Right atrium auricular region (tissue), 2 donors: Measurements from ENCODE around the gene RPL7A. TPM values are rescaled to one million over a fixed set of nuclear protein-coding genes. Genes with fewer than 3 reads are reported as not detected.

Source experiments
- DNase-seq: peaks from one replicate; pipeline ENCODE4 v3.0.0-alpha.2; 2019; ENCODE audit warnings: low spot score
- H3K27ac ChIP-seq, 2 donors: fragments of 200-600 bp; sonication (generic); 1 replicate in 1 of 2; 2 replicates in 1 of 2; pipeline ENCODE4 v1.5.1; 2016 to 2019
- H3K27me3 ChIP-seq, 2 donors: fragments of 200-600 bp; sonication (generic); one replicate each; pipeline versions ENCODE4 v1.5.1 to v1.6.0; 2017 to 2019
- H3K36me3 ChIP-seq: fragments of 200-600 bp; sonication (generic); one replicate; pipeline ENCODE4 v1.5.1; 2016
- H3K4me1 ChIP-seq, 2 donors: fragments of 200-600 bp; sonication (generic); one replicate each; pipeline versions ENCODE4 v1.5.1 to v1.6.0; 2017 to 2019
- H3K4me3 ChIP-seq, 2 donors: fragments of 200-600 bp; sonication (generic); 1 replicate in 1 of 2; 2 replicates in 1 of 2; pipeline ENCODE4 v1.5.1; 2017 to 2019; ENCODE audit warnings: mild to moderate bottlenecking in 1 of 2, moderate library complexity in 1 of 2
- H3K9me3 ChIP-seq, 2 donors: fragments of 200-600 bp; sonication (generic); one replicate each; pipeline ENCODE4 v1.5.1; 2019
- total RNA-seq, 2 donors: library from RNA; depleted of rRNA; stranded (reverse); fragments of >200 nt; gene quantifications; one replicate each; pipeline ENCODE4 v1.1.0, GENCODE V29; 2016
- TF ChIP-seq, protein P1 (sequence below), 2 donors: fragments of 200-600 bp; sonication (generic); IDR thresholded peaks; one replicate each; pipeline ENCODE4 v1.5.1; 2019; ENCODE audit warnings: antibody characterized with exemption in 2 of 2

RPL7A gene
- total RNA-seq, 2 donors from 2014 or later = 739 to 1,208 TPM

DNA sequence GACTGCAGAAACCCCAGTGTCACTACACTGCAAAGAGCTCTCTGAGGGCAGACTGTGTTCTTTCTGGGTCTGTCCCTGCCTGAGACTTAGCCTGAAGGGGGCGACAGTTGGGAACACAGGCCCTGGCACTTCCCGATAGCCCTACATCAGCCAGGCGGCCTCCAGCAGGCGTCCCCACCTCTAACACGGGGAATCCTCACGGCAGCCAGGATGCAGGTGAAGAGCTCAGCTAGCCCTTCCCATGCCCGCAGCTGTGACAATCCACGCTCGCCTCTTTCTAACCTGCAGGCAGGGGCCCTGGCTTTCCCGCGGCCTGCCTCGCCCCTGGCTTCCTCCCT is 6.0 kb upstream of the RPL7A start:
- DNase-seq = no peak
- peaks cover 0 to 19% of the 10 kb centered on the region in 2 donors for H3K4me1 ChIP-seq
- TF ChIP-seq, protein P1, sequence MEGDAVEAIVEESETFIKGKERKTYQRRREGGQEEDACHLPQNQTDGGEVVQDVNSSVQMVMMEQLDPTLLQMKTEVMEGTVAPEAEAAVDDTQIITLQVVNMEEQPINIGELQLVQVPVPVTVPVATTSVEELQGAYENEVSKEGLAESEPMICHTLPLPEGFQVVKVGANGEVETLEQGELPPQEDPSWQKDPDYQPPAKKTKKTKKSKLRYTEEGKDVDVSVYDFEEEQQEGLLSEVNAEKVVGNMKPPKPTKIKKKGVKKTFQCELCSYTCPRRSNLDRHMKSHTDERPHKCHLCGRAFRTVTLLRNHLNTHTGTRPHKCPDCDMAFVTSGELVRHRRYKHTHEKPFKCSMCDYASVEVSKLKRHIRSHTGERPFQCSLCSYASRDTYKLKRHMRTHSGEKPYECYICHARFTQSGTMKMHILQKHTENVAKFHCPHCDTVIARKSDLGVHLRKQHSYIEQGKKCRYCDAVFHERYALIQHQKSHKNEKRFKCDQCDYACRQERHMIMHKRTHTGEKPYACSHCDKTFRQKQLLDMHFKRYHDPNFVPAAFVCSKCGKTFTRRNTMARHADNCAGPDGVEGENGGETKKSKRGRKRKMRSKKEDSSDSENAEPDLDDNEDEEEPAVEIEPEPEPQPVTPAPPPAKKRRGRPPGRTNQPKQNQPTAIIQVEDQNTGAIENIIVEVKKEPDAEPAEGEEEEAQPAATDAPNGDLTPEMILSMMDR (IDR thresholded peaks at IDR 0.05) = no peak
- no peaks in the 10 kb centered on the region for H3K9me3 ChIP-seq
- no peak overlapping the region for H3K27ac ChIP-seq
- H3K36me3 ChIP-seq = peaks cover 41% of the 10 kb centered on the region
- no peak overlapping the region for H3K4me3 ChIP-seq
- H3K27me3 ChIP-seq = no peaks in the 10 kb centered on the region

DNA sequence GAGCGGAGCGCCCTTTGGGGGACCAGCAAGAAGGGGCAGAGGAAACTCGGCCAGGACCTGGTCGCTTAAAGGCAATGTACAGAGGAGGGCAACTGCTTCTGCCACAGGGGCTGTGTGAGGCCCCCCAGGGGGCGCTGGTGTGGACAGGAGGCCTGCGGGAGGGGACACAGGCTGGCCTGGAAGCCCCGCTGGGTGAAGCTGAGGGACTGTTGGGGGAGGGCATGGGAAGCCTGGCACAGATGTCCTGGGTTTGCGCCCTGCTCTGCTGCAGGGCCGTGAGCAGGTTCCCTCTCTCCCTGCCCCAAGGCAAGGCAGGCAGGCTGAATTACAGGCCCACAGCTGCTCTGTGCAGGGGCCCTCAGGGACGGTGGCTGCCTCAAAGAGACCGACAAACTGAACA is 5.4 kb upstream of the RPL7A start:
- no peaks in the 10 kb centered on the region for H3K9me3 ChIP-seq
- H3K27me3 ChIP-seq = no peaks in the 10 kb centered on the region
- TF ChIP-seq, protein P1 (IDR thresholded peaks at IDR 0.05) = no peak
- peaks cover 0 to 24% of the 10 kb centered on the region in 2 donors for H3K4me1 ChIP-seq
- no peak for DNase-seq
- no peak overlapping the region for H3K27ac ChIP-seq
- H3K4me3 ChIP-seq = no peak overlapping the region
- H3K36me3 ChIP-seq = peaks cover 41% of the 10 kb centered on the region

DNA sequence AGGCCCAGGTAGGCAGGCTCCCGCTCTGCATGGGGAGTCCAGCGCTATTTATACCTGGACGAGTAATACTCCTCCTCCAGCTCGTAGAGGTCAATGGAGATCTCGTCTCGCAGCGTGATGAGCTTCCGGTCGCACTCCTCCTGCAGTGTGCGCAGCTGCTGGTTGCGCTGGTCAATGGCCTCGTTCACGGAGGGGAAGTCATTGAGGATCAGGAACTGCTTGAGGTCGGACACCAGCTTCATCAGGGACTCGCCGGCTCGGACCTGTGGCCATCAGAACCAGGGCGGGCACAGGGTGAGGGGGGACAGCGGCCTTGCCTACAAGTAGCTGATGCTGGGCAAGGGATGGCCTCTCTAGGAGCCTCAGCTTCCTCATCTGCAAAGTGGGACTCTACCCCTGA is 3.9 kb upstream of the RPL7A start:
- Histone ChIP-seq H3K36me3 (peaks cover 42% of the 10 kb centered on the region), H3K27ac (no peak overlapping the region), H3K9me3 (no peaks in the 10 kb centered on the region), H3K4me1 (peaks cover 0 to 30% of the 10 kb centered on the region in 2 donors), H3K27me3 (no peaks in the 10 kb centered on the region), H3K4me3 (no peak overlapping the region)
- TF ChIP-seq, protein P1 (IDR thresholded peaks at IDR 0.05) = no peak
- no peak for DNase-seq

DNA sequence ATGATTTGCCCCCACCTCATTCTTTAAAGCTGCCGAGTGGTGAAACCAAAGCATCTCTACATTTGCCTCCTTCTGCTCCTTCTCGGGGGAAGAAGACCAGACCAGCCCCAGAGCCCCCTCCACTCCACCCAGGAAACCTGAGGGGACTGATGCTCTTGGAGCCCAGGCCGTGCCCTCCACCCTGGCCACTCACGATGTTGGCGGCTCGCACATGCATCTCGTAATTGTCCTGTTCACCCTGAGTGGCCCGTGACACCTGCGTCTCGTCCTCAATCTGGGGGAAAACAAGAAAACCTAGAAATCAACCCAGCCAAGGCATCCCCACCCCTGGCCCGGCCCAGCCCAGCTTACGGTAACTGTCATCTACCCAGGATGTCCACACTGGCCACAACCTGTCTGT is 3.0 kb upstream of the RPL7A start:
- DNase-seq = no peak
- H3K27me3 ChIP-seq = no peaks in the 10 kb centered on the region
- TF ChIP-seq, protein P1 (IDR thresholded peaks at IDR 0.05) = no peak
- H3K27ac ChIP-seq = no peak overlapping the region
- H3K4me1 ChIP-seq = peaks cover 0 to 31% of the 10 kb centered on the region in 2 donors
- H3K36me3 ChIP-seq = peaks cover 51% of the 10 kb centered on the region
- H3K4me3 ChIP-seq = no peak overlapping the region
- no peaks in the 10 kb centered on the region for H3K9me3 ChIP-seq

DNA sequence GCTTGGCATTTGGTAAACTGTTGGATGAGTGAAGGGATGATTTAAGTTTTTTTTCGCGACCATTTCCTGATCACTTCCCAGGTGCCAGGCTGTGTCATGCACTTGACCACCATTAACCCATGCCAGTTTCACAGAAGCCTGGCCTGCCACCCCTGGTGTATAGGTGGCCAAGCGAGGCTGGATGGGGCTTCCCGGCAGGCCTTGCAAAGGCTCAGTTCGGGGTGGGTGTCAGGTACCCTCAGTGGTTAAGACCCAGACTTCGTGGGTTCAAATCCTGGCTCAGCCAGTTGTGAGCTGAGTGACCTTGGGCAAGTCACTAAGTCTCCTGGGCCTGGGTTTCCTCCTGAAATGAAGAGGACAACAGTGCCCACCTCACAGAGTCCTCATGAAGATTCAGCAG is 2.4 kb upstream of the RPL7A start:
- Histone ChIP-seq H3K27ac (no peak overlapping the region), H3K36me3 (peaks cover 57% of the 10 kb centered on the region), H3K4me3 (no peak overlapping the region), H3K9me3 (no peaks in the 10 kb centered on the region), H3K27me3 (no peaks in the 10 kb centered on the region), H3K4me1 (peaks cover 0 to 29% of the 10 kb centered on the region in 2 donors)
- DNase-seq = no peak
- TF ChIP-seq, protein P1 (IDR thresholded peaks at IDR 0.05) = no peak

DNA sequence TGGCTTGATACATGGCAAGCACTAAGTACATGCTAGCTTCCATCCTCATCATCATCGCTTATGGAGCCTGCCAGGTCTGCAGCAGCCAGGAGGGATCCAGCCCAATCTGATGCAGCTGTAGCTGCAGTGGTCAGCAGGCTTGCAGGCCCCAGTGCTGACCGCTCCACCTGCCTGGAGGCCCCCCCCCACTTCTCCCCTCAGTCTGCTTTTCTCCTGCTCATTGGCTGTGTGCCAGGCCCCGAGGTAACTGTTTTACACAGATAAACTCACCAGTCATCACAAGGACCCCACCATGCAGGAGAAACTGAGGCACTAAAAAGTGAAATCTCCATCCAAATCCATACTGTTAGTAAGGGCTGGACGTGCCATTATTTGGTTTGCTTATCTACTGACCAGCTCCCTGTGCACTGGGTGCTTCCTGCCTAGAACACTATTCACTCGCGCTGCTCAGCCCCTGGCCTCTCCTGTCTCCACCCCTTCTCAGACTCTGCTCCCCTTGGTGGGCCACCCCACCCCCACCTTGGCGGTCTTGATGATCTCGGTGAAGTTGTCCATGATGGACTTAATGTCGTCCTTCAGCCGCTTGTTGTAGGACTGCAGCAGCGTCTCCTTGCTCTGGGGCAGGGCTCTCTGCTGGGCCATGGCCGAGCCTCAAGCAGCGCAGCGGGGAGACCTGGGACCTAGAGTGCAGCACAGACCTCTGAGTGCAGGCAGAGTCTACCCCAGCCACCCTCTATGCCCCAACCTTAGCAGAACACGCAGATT is 1.8 kb upstream of the RPL7A start:
- Histone ChIP-seq H3K9me3 (no peaks in the 10 kb centered on the region), H3K4me1 (peaks cover 0 to 29% of the 10 kb centered on the region in 2 donors), H3K27me3 (no peaks in the 10 kb centered on the region), H3K27ac (peak overlapping the region; percentile 86 to 94), H3K36me3 (peaks cover 61% of the 10 kb centered on the region), H3K4me3 (peak overlapping the region in 1 of 2 donors; percentile 97)
- TF ChIP-seq, protein P1 (IDR thresholded peaks at IDR 0.05) = no peak
- DNase-seq = no peak
